ENCODE data around the gene CABP2.

CABP2 gene

DNA sequence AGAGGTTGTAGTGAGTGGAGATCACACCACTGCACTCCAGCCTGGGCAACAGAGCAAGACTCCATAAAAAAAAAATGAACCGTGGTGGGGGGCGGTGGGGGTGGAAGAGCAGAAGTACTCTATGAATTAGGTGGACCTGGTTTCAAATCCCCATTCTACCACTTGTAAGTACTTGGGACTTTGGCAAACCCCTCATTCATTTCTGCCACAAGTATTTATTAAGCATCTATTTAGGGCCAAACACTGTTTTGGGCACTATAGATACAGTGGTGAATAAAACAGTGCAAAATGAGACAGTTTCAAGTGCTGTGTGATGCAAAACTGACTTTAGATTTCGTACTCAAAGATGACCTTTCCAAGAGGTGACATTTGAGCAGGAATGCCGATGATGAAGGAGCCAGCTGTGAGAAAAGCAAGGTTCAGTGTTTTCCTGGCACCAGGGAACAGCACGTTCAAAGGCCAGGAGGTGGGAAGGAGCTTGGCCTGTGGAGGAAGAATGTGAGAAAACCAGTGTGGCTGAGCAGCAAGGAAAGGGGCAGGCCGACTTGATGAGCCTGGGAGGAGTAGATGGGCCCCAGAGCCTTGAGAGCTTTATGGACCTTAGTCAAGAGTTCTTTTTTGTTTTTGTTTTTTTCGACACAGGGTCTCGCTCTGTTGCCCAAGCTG lies 52.8 kb downstream of the CABP2 start:
- no peak for DNase-seq

DNA sequence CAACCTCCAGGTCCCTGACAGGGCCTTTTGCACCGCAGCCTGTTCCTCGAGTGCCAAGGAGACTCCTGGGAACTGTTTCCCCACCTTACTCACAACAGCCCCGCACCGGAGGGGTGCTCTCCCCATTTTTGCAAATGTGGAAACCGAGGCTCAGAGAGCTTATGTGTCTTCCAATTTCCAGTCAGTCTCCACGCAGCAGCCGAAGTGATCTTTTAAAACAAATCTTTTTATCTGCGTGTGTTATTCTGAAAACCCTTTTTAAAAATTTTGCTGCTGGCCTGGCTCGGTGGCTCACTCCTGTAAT lies 53.8 kb downstream of the CABP2 start:
- DNase-seq: no peak

Data from CD4-positive, alpha-beta T cell treated with Interleukin-17A for 4 hours (primary cell).